Rectal smooth muscle tissue (tissue), 1 donor: ENCODE results near the gene ISOC1.

Experiments used
- H3K27ac ChIP-seq: one replicate; pipeline ENCODE4 v1.7.0; 2013; ENCODE audit warnings: low read depth, low read length, inconsistent platforms
- H3K27me3 ChIP-seq: one replicate; pipeline ENCODE4 v1.7.0; 2013; ENCODE audit warnings: low read length; ENCODE audit not compliant: control insufficient read depth, insufficient read depth
- H3K36me3 ChIP-seq: one replicate; pipeline ENCODE4 v1.7.0; 2013; ENCODE audit warnings: low read length; ENCODE audit not compliant: control insufficient read depth, insufficient read depth
- H3K4me1 ChIP-seq: one replicate; pipeline ENCODE4 v1.7.0; 2013; ENCODE audit warnings: low read length; ENCODE audit not compliant: control insufficient read depth, insufficient read depth
- H3K4me3 ChIP-seq: one replicate; pipeline ENCODE4 v1.7.0; 2013; ENCODE audit warnings: low read length
- H3K9ac ChIP-seq: one replicate; pipeline ENCODE4 v1.7.0; 2013; ENCODE audit warnings: low read length

The ISOC1 gene

GRCh38 chr5:129073111-129073510 is 21.4 kb upstream of the ISOC1 start:
- Histone ChIP-seq H3K4me3 (no peak overlapping the region), H3K27me3 (no peaks in the 10 kb centered on the region), H3K36me3 (no peaks in the 10 kb centered on the region), H3K27ac (no peak overlapping the region), H3K9ac (no peak overlapping the region), H3K4me1 (no peaks in the 10 kb centered on the region)

GRCh38 chr5:129074903-129075302 is 19.6 kb upstream of the ISOC1 start:
- Histone ChIP-seq H3K9ac (no peak overlapping the region), H3K36me3 (no peaks in the 10 kb centered on the region), H3K27me3 (no peaks in the 10 kb centered on the region), H3K4me1 (no peaks in the 10 kb centered on the region), H3K4me3 (no peak overlapping the region), H3K27ac (no peak overlapping the region)

- no peaks in the 10 kb centered on the region for H3K36me3 ChIP-seq
- no peak overlapping the region for H3K9ac ChIP-seq
- H3K4me3 ChIP-seq: no peak overlapping the region
- H3K27ac ChIP-seq: no peak overlapping the region
- no peaks in the 10 kb centered on the region for H3K4me1 ChIP-seq
- no peaks in the 10 kb centered on the region for H3K27me3 ChIP-seq
Observed at GRCh38 chr5:129077433-129078075, 17.0 kb upstream of the ISOC1 start.

- no peak overlapping the region for H3K9ac ChIP-seq
- H3K36me3 ChIP-seq: no peaks in the 10 kb centered on the region
- no peaks in the 10 kb centered on the region for H3K27me3 ChIP-seq
- H3K4me3 ChIP-seq: no peak overlapping the region
- no peaks in the 10 kb centered on the region for H3K4me1 ChIP-seq
- H3K27ac ChIP-seq: no peak overlapping the region
Observed at GRCh38 chr5:129078247-129078646, 16.3 kb upstream of the ISOC1 start.

GRCh38 chr5:129078660-129079059 is 15.9 kb upstream of the ISOC1 start:
- Histone ChIP-seq H3K9ac (no peak overlapping the region), H3K4me1 (no peaks in the 10 kb centered on the region), H3K4me3 (no peak overlapping the region), H3K27ac (no peak overlapping the region), H3K36me3 (no peaks in the 10 kb centered on the region), H3K27me3 (no peaks in the 10 kb centered on the region)

- Histone ChIP-seq H3K4me3 (no peak overlapping the region), H3K4me1 (no peaks in the 10 kb centered on the region), H3K27me3 (no peaks in the 10 kb centered on the region), H3K36me3 (no peaks in the 10 kb centered on the region), H3K9ac (no peak overlapping the region), H3K27ac (no peak overlapping the region)
Observed at GRCh38 chr5:129079496-129079895, 15.1 kb upstream of the ISOC1 start.

- Histone ChIP-seq H3K27me3 (no peaks in the 10 kb centered on the region), H3K4me1 (no peaks in the 10 kb centered on the region), H3K36me3 (no peaks in the 10 kb centered on the region), H3K9ac (no peak overlapping the region), H3K4me3 (no peak overlapping the region), H3K27ac (no peak overlapping the region)
Observed at GRCh38 chr5:129080766-129081165, 13.8 kb upstream of the ISOC1 start.

- Histone ChIP-seq H3K36me3 (no peaks in the 10 kb centered on the region), H3K27me3 (no peaks in the 10 kb centered on the region), H3K4me1 (no peaks in the 10 kb centered on the region), H3K27ac (no peak overlapping the region), H3K9ac (no peak overlapping the region), H3K4me3 (no peak overlapping the region)
Observed at GRCh38 chr5:129082225-129083136, 12.1 kb upstream of the ISOC1 start.

- Histone ChIP-seq H3K36me3 (no peaks in the 10 kb centered on the region), H3K27me3 (no peaks in the 10 kb centered on the region), H3K27ac (peak overlapping the region; percentile 79), H3K4me3 (peak overlapping the region; percentile 96), H3K4me1 (peaks cover 11% of the 10 kb centered on the region), H3K9ac (peak overlapping the region; percentile 92)
Observed at GRCh38 chr5:129094924-129095899, 663 bp downstream of the ISOC1 start.

- Histone ChIP-seq H3K4me1 (peaks cover 11% of the 10 kb centered on the region), H3K27ac (no peak overlapping the region), H3K9ac (no peak overlapping the region), H3K4me3 (peak overlapping the region; percentile 96), H3K36me3 (no peaks in the 10 kb centered on the region), H3K27me3 (no peaks in the 10 kb centered on the region)
Observed at GRCh38 chr5:129096382-129096991, 1.9 kb downstream of the ISOC1 start.

- no peaks in the 10 kb centered on the region for H3K27me3 ChIP-seq
- no peak overlapping the region for H3K4me3 ChIP-seq
- H3K4me1 ChIP-seq: peaks cover 11% of the 10 kb centered on the region
- H3K27ac ChIP-seq: no peak overlapping the region
- no peaks in the 10 kb centered on the region for H3K36me3 ChIP-seq
- no peak overlapping the region for H3K9ac ChIP-seq
Observed at GRCh38 chr5:129097498-129098296, 3.1 kb downstream of the ISOC1 start.
